ENCODE data around the gene NHS.

GRCh38 chrX:17544821-17545220 is 169.8 kb downstream of the NHS start:
- TF ChIP-seq, protein P1, sequence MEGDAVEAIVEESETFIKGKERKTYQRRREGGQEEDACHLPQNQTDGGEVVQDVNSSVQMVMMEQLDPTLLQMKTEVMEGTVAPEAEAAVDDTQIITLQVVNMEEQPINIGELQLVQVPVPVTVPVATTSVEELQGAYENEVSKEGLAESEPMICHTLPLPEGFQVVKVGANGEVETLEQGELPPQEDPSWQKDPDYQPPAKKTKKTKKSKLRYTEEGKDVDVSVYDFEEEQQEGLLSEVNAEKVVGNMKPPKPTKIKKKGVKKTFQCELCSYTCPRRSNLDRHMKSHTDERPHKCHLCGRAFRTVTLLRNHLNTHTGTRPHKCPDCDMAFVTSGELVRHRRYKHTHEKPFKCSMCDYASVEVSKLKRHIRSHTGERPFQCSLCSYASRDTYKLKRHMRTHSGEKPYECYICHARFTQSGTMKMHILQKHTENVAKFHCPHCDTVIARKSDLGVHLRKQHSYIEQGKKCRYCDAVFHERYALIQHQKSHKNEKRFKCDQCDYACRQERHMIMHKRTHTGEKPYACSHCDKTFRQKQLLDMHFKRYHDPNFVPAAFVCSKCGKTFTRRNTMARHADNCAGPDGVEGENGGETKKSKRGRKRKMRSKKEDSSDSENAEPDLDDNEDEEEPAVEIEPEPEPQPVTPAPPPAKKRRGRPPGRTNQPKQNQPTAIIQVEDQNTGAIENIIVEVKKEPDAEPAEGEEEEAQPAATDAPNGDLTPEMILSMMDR (IDR thresholded peaks at IDR 0.05), result no peak
- no peak for TF ChIP-seq ZFX (IDR thresholded peaks at IDR 0.05; ENCODE audit: borderline replicate concordance)
